Stimulated activated CD8-positive, alpha-beta memory T cell treated with anti-CD3 and anti-CD28 coated beads, Interleukin-15, amount 100 ng/mL, for 1 hour (primary cell): Measurements from ENCODE around the gene CLIP1.
"Not testable (repeated sequence)": the region's sequence is repeated elsewhere in the genome, so short reads cannot be mapped to it uniquely, and the experiment has no call there.

ENCODE experiments used
- DNase-seq: peaks from one replicate; pipeline ENCODE4 v3.0.0-alpha.2; 2020; ENCODE audit warnings: low read depth

CLIP1 gene

DNA sequence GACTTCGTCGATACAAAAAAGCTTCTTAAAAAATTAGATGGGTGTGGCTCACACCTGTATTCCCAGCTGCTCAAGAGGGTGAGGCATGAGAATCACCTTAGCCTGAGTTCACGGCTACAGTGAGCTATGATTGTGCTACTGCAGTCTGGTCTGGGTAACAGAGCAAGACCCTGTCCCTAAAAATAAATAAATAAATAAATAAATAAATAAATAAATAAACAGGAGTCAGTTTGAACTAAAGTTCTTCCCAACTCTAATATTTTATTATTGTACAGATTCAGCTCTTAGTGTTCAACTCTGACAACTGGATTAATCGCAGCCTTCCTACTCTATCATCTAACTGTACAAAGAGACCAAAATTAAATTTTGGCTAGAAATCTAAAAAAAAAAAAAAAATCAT is 12.7 kb upstream of the CLIP1 start:
- no peak for DNase-seq

DNA sequence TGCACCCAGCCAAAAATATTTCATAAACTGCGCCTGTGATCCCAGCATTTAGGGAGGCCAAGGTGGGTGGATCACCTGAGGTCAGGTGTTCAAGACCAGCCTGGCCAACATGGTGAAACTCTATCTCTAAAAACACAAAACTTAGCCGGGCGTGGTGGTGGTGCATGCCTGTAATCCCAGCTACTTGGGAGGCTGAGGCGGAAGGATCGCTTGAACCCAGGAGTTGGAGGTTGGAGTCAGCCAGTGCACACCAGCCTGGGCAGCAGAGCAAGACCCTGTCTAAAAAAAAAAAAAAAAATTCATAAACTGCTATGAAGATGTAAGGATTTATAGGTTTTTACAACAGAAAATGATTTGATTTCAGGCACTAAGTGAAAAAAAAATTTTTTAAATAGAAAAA is 6.6 kb upstream of the CLIP1 start:
- not testable (repeated sequence) for DNase-seq

DNA sequence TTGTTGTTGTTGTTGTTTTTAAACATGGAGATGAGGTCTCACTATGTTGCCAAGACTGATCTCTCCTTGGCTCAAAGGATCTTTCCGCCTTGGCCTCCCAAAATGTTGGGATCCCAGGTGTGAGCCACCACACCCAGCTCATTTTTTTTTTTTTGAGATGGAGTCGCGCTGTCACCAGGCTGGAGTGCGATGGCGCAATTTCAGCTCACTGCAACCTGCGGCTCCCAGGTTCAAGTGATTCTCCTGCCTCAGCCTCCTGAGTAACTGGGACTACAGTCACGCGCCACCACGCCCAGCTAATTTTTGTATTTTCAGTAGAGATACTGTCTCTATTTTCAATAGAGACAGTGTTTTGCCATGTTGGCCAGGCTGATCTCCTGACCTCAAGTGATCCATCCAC is 4.9 kb upstream of the CLIP1 start:
- DNase-seq, result no peak

DNA sequence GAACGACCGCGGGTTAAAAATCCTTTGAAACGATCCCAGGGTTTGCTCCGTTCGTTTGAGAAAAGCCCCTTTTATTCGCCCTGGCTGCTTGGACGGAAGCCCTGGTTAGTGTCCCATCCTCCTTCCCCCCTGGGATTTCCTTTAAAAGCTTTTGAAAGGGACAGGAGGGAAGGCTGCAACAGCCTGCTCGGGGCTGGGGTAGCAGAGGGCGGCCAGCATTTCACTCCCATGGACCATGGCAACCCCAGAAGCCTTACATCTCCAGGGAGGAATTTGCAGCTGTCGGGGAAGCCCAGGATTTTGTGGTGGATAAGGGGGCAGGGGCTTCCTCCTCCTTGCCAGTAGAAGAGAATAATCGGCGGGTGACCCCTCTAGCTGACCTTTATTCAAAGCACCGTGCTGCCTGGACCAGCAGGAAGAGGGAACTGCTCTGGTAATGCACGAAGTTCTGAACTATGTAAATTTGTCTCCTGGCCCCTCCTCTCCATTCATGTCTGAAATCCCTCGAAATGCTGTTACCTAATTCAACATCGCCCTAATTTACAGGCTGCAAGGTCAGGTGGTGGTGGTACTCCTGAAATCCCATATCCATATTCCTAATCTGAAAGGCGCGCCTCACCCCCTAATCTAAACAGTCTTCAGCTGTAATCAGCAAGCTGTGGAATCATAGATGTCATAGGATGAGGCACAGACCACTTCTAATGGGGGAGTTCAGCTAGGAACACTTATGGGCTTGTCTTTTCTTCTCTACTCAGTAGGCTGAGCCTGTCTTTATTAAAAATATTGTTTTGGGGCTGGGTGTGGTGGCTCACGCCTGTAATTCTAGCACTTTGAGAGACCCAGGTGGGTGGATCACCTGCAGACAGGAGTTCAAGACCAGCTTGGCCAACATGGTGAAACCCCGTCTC is 1.0 kb upstream of the CLIP1 start:
- DNase-seq, result no peak

DNA sequence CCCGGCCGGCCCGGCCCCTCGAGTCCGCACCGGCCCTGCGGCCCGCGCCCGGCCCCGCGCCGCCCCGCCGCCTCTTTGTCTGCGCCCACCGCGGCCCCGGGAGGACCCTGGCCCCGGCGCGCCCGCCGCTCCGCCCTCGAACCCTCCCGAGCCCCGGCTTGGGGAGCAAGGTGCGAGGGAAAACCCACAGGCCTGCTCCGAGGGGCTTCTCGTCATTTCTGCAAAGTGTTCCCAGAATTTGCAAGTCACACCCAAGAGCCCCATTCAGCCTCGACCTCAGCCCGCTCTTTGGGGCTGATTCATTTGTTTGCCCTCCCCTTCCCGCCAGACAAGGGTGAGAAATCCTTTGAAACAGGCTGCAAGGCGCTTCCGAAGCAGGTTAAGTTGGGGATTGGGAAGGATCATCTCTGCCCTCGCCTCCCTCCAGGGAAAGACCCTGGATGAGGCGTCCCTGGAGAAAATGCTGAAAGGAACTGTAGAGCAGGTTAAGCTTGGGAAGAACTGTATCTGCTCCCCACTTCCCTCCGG is 325 bp upstream of the CLIP1 start:
- no peak for DNase-seq

DNA sequence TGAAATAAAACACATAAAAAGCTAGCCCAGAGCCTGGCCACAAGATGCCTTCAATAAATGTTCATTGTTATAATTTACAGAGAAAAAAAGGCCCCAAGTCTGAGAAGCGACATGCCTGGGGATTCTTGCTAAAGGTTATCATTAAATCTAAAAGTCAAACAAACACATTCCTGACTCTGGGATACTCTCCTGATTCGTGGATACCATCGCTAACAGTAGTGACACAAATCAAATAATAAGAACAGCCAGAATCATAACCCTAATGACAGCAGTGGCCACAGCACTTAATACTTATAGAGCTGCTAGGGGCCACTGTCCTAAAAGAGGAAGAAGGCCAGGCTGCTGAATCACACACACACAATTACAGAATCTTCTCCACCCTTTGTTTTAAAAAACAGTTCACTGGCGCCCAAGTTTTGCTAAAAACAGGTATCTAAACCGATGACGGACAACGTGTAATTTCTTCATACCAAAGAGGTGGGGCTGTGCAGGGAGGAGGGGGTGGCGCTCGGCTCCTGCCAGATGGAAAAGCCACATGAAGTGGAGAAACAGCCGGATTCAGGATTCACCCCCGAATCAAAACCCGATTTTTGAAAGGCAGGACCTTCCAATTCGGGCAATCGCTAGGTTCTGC is 1.2 kb downstream of the CLIP1 start:
- no peak for DNase-seq

DNA sequence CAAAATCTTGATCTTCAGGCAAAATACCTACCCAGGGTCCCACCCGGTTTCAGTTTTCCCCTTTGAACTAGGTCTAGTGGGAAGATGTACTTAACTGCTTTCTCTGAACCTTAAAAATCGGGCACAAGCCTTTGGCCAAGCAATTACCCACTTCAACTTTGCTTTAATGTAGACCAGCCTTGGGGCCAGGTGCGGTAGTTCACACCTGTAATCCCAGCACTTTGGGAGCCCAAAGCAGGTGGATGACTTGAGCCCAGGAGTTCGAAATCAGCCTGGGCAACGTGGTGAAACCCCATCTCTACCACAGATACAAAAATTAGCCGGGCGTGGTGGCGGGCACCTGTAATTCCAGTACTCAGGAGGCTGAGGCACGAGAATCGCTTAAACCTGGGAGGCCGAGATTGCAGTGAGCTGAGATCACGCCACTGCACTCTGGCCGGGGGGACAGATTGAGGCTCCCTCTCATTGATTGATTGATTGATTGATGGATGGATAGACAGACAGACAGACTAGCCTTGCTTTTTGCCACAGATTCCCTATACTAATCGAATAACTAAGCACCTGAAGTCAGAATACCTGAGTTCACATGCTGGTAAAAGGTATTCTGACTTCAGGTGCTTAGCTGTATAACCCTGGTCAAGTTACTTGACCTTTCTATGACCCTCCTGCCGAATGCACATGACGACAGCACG is 1.9 kb downstream of the CLIP1 start:
- DNase-seq, result no peak

DNA sequence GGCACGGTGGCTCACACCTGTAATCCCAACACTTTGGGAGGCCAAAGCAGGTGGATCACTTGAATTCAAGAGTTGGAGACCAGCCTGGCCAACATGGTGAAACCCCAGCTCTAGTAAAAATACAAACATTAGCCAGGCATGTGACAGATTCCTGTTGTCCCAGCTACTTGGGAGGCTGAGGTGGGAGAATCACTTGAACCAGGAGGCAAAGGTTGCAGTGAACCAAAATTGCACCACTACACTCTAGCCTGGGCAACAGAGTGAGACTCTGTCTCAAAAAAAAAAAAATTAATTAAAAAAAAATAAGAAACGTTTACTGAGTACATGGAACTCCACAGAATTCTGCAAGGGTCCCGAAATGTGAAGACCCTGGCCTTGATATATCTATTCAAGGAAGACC is 3.4 kb downstream of the CLIP1 start:
- not testable (repeated sequence) for DNase-seq

DNA sequence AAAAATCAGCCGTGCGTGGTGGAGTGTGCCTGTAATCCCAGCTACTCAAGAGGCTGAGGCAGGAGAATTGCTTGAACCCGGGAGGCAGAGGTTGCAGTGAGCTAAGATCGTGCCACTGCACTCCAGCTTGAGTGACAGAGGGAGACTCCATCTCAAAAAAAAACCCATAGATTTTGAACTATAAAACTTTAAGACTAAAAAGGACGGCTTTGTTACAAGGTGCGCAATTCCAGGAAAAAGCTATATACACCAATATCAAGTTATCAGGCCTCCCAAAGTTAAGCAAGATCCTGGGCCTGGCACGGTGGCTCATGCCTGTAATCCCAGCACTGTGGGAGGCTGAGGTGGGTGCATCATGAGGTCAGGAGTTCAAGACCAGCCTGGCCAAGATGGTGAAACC is 6.8 kb downstream of the CLIP1 start:
- not testable (repeated sequence) for DNase-seq

DNA sequence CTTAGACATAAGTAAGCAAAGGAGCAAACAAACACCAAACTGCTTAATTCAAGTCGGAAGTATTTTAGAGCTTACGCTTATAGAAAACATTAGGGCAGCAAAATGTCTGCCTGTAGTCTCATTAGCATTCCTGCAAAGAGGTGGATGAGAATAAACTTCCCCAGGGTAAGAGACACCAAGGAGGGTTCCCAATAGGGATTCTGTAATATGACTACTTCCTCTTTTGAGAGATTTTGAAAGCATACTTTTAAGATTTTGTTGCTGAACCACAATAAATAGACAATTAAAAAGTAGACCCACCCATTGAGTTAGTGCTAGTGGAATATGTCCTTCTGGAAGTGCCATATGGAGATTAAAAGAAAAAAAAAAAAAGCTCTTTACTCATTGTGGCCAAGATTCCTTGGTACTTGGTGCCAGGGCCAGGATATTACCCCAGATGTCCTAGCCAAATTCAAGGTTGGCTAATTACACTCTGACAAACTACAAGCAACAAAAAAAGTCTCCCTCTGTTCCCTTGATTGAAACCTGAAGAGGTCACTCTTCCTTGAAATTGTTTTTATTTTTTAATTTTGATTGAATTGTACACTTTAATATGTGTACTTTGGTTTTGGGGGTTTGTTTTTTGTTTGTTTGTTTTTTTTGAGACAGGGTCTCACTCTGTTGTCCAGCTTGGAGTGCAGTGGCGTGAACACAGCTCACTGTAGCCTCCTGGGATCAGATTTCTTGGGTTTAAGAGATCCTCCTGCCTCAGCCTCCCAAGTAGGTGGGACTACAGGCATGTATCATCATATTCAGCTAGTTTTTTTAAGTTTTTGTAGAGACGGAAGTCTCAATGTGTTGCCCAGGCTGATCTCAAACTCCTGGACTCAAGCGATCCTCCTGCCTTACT is 8.7 kb downstream of the CLIP1 start:
- no peak for DNase-seq

DNA sequence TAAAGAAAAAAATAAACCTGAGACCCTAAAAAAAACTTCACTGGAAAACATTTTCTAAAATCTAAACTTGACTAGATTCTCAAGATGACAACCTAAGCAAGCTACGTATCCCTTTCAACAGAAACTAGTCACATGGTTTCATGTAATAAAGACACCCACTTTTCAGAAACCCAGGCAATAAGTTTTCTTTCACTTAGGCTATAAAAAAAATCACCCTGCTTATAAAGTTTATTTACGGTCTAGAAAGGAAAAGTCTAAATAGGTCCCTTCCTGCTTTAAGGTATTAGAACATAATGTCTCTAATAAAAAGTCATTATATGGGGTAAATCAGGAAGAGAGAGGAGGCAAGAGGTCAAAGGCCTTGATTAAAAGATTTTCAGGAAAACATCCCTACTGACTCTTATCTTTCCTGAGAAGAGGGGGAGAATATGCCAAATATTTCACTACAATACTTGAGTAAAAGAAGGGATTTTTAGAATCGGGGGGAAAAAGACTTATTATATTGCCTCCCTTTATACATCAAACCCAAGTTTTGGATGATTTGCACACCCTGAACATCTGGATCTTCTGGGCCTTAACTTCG is 9.5 kb downstream of the CLIP1 start:
- DNase-seq, result no peak

DNA sequence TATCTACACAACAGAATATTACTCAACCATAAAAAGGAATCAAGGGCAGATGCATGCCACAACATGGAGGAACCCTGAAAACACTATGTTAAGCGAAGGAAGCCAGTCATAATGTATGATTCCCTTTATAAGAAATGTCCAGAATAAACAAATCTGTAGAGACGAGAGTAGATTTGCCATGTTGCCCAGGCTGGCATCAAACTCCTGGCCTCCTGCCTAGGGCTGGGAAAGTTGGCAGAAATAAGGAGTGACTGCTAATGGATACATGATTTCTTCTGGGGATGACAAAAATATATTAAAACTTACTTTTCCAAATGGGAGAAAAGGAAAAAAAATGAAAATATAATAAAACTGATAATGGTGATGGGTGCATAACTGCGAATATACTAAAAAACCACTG is 10.9 kb downstream of the CLIP1 start:
- DNase-seq, result no peak

DNA sequence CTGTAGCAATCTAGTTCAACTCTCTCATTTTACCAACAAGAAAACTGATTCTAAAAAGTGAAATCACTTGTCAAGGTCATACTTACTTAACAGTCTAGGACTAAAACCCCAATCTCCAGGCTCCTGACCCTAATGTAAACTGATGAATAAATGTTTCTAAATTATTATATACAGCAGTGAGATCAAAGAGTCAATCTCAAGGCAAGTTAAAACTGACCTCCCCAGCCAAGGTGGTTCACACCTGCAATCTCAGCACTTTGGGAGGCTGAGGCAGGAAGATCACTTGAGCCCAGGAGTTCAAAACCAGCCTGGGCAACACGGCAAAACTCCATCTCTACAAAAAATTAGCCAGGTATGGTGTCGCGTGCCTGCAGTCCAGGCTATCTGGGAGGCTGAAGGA is 15.3 kb downstream of the CLIP1 start:
- no peak for DNase-seq

DNA sequence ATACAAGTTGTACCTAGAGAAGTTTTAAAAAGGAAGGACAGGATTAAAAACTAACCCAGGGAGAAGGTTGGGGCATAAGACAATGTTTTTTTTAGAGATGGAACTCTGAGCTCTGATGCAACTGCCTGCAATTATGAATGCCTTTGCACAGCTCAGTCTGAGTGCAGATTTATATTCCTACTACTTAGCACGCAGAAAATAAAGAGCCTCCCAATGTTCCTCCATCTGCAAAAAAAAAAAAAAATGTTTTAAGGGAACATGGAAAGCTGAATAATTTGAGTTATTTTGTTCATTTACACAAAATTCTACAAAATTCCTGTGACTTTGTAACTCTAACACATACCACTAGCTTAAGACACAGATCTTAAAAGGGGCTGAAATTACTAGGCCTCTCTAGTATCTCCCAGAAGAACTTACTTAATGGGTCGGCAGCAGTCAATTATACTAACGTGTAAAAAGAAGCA is 15.7 kb downstream of the CLIP1 start:
- DNase-seq, result no peak

DNA sequence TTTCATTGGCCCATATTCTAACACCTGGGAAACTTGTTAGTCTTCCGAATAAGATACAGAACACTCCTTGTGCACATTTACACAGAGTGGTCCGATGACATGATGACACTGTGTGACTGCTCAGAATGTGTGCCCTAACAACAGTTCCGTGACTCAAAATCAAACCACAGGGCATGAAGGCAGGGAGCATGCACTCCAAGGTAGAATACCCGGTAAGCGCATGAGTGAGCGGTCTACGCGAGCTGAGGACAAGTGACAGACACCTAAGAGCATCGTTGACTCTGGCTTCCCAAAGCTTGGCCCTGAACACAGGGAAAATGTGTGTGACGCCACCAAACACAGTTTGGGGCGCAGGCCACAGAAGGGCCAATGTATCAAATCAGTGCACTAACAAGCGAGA is 18.6 kb downstream of the CLIP1 start:
- DNase-seq, result no peak

DNA sequence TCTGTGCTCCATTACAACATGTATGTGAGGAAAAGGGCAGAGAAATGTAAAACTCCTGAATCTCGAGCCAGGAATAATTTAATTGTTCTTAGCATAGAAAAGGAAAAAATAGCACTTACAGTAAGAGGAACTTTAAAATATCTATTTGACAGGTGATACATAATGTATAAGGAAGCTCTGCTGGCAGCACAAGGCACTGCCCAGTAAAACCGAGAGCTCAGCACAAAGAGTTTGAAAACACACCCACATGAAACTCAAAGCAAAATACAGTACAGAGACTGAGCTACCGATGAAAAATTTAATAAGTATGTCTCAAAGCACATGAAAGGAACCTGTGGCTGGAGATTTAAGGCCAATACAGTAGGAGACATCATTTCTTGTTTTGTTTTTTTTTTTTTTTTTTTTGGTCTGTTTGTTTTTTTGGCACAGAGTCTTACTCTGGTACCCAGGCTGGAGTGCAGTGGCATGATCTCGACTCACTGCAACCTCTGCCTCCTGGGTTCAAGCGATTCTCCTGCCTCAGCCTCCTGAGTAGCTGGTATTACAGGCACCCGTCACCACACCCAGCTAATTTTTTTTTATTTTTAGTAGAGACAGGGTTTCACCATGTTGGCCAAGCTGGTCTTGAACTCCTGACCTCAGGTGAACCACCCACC is 19.2 kb downstream of the CLIP1 start:
- DNase-seq, result no peak

DNA sequence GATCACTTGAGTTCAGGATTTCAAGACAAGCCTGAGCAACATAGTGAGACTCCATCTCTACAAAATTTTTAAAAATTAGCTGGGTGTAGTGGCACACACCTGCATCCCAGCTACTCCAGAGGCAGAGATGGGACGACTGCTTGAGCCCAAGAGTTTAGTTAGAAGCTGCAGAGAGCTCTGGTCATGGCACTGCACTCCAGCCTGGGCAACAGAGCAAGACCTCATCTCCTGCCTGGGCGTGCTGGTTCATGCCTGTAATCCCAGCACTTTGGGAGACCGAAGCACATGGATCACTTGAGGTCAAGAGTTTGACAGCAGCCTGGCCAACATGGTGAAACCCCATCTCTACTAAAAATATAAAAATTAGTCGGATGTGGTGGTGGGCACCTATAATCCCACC is 20.2 kb downstream of the CLIP1 start:
- no peak for DNase-seq

DNA sequence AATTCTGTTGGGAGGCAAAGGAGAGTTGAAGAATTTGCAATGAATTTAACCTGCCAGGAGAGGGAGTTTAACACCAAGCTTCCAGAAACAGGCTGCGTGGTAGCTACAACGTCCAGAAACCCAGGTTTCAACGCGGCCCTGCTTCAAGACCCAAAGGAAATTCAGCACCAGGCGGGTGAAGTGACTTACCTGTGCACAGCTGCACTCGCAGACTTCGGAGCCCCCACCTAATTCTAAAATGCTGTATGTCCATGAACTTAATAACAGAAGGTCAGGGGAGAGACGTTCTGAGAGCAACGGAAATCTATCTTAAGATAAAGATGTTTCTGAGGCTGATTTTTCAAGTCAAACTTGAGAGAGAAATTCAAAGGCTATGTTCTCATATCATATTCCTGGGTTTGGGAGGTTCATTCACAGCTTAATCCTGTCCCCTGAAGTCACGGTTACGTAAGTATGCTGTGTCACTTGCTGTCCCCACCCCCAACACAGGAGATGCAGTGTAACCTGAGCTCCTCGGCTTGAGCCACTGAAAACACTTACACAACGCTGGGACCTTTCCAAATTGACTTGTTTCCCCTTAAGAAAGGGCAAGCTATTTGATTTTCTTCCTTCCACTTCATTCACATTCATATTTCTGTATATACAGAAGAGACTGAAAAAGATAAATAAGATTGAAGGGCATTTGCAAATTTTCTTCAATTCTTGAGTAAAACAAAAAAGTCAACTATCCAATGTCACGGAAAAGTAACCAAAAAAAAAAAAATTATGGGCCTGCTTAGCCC is 22.7 kb downstream of the CLIP1 start:
- peak; percentile 11 for DNase-seq

DNA sequence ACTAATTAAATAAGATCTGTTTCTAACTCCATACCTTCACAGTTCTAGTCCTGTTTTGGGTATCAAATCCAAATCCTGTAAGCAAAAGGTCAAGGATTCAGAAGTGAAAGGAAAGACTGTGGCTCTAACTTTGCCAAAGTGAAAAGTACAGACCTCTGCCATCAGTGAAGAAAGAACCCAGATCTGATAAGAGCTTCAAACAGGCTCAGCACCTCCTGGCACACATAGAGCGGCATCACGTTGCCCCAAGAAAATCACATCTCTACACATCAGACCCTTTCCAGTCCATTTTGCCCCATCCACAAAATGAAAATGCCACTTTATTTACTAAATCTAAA is 23.2 kb downstream of the CLIP1 start:
- DNase-seq, result no peak

DNA sequence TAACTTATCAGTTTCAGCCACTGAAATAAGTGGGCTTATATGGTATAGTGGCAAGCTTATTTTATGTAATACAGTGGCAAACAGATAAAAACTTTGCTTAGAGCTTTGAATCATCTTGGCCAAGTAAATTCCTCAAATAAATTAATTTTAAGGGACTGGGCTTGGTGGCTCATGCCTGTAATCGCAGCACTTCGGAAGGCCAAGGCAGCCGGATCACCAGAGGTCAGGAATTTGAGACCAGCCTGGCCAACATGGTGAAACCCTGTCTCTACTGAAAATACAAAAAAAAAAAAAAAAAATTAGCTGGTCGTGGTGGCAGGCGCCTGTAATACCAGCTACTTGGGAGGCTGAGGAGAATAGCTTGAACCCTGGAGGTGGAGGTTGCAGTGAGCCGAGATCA is 24.5 kb downstream of the CLIP1 start:
- DNase-seq, result not testable (repeated sequence)
